Mesenchymal stem cell (in vitro differentiated cells and primary cell): Measurements from ENCODE around the gene HIVEP3.

Experiments used
- DNase-seq: peaks from one replicate; pipeline ENCODE4 v3.0.0-alpha.2; 2013
- H2AFZ ChIP-seq: one replicate; pipeline ENCODE4 v1.6.1; 2013; ENCODE audit warnings: low read depth, mild to moderate bottlenecking, control low read depth, inconsistent platforms, low read length, moderate library complexity
- H2AK5ac ChIP-seq: 2 replicates; pipeline ENCODE4 v1.6.1; 2013; ENCODE audit warnings: low read length, moderate library complexity, mild to moderate bottlenecking, inconsistent platforms; ENCODE audit not compliant: severe bottlenecking
- H2BK120ac ChIP-seq: one replicate; pipeline ENCODE4 v1.6.1; 2013; ENCODE audit warnings: low read depth, mild to moderate bottlenecking, inconsistent platforms, low read length, moderate library complexity
- H2BK12ac ChIP-seq, 2 experiments: one replicate each; pipeline ENCODE4 v1.6.1; 2013; ENCODE audit warnings: inconsistent platforms in 2 of 2, low read length in 2 of 2, mild to moderate bottlenecking in 2 of 2, moderate library complexity in 2 of 2, control low read depth in 1 of 2
- H2BK15ac ChIP-seq: one replicate; pipeline ENCODE4 v1.6.1; 2013; ENCODE audit warnings: mild to moderate bottlenecking, low read depth, inconsistent platforms; ENCODE audit not compliant: poor library complexity, severe bottlenecking
- H2BK5ac ChIP-seq: 2 replicates; pipeline ENCODE4 v1.6.1; 2013; ENCODE audit warnings: low read depth, mild to moderate bottlenecking, low read length, control low read depth, inconsistent platforms; ENCODE audit not compliant: poor library complexity, severe bottlenecking
- H3K14ac ChIP-seq, 2 experiments: one replicate each; pipeline ENCODE4 v1.6.1; 2013; ENCODE audit warnings: inconsistent platforms in 2 of 2, low read length in 2 of 2, control low read depth in 1 of 2, mild to moderate bottlenecking in 1 of 2, moderate library complexity in 1 of 2
- H3K18ac ChIP-seq, 2 experiments: one replicate each; pipeline ENCODE4 v1.6.1; 2013; ENCODE audit warnings: inconsistent platforms in 2 of 2, low read length in 2 of 2, control low read depth in 1 of 2, low read depth in 1 of 2, mild to moderate bottlenecking in 1 of 2
- H3K23ac ChIP-seq, 2 experiments: one replicate each; pipeline ENCODE4 v1.6.1; 2013; ENCODE audit warnings: inconsistent platforms in 2 of 2, low read length in 2 of 2, mild to moderate bottlenecking in 2 of 2, moderate library complexity in 2 of 2, control low read depth in 1 of 2
- H3K27ac ChIP-seq: 2 replicates; pipeline ENCODE4 v1.5.1; 2013; ENCODE audit warnings: mild to moderate bottlenecking, moderate library complexity, low read length, control low read depth, inconsistent platforms; ENCODE audit not compliant: poor library complexity, severe bottlenecking
- H3K27me3 ChIP-seq, 2 experiments: 2 replicates each; pipeline versions ENCODE4 v1.6.1 to v1.7.0; 2013; ENCODE audit warnings: low read length in 2 of 2, mild to moderate bottlenecking in 2 of 2, moderate library complexity in 2 of 2, control low read depth in 1 of 2, inconsistent platforms in 1 of 2; ENCODE audit not compliant: control insufficient read depth in 1 of 2, insufficient read depth in 1 of 2
- H3K36me3 ChIP-seq, 2 experiments: 2 replicates each; pipeline versions ENCODE4 v1.6.1 to v1.7.0; 2013; ENCODE audit warnings: low read length in 2 of 2, control low read depth in 1 of 2, inconsistent platforms in 1 of 2, low read depth in 1 of 2, mild to moderate bottlenecking in 1 of 2; ENCODE audit not compliant: insufficient read depth in 2 of 2, control insufficient read depth in 1 of 2
- H3K4ac ChIP-seq, 2 experiments: one replicate each; pipeline ENCODE4 v1.6.1; 2013; ENCODE audit warnings: inconsistent platforms in 2 of 2, low read length in 2 of 2, mild to moderate bottlenecking in 2 of 2, moderate library complexity in 2 of 2, control low read depth in 1 of 2, low read depth in 1 of 2
- H3K4me1 ChIP-seq: 2 replicates; pipeline ENCODE4 v1.6.1; 2013; ENCODE audit warnings: low read depth, low read length, control low read depth; ENCODE audit not compliant: control insufficient read depth, insufficient read depth
- H3K4me2 ChIP-seq: 2 replicates; pipeline ENCODE4 v1.6.1; 2013; ENCODE audit warnings: low read length, mild to moderate bottlenecking, inconsistent platforms; ENCODE audit not compliant: poor library complexity, severe bottlenecking
- H3K4me3 ChIP-seq, 2 experiments: 2 replicates each; pipeline versions ENCODE4 v1.5.1 to v1.7.0; 2013; ENCODE audit warnings: low read length in 2 of 2, mild to moderate bottlenecking in 2 of 2, control low read depth in 1 of 2, low read depth in 1 of 2; ENCODE audit not compliant: insufficient read depth in 1 of 2
- H3K79me1 ChIP-seq: replicated peaks from 2 replicates; pipeline ENCODE4 v1.6.1; 2013; ENCODE audit warnings: mild to moderate bottlenecking, control low read depth, low read length, inconsistent platforms; ENCODE audit not compliant: poor library complexity, severe bottlenecking
- H3K9ac ChIP-seq: 2 replicates; pipeline ENCODE4 v1.7.0; 2013; ENCODE audit warnings: mild to moderate bottlenecking, low read length, moderate library complexity
- H3K9me3 ChIP-seq: 2 replicates; pipeline ENCODE4 v1.7.0; 2013; ENCODE audit warnings: mild to moderate bottlenecking, low read length; ENCODE audit not compliant: control insufficient read depth
- H4K8ac ChIP-seq: one replicate; pipeline ENCODE4 v1.6.1; 2013; ENCODE audit warnings: inconsistent platforms, mild to moderate bottlenecking, low read length, moderate library complexity
- H4K91ac ChIP-seq: one replicate; pipeline ENCODE4 v1.6.1; 2013; ENCODE audit warnings: mild to moderate bottlenecking, low read length, inconsistent platforms
- WGBS: methylation state at CpG from one replicate; pipeline ENCODE4 v1.1.7; 2013; ENCODE audit warnings: mixed read lengths; 5-methylcytosine and 5-hydroxymethylcytosine counted together

HIVEP3 gene

GRCh38 chr1:41758904-41759548, 159.7 kb downstream of the HIVEP3 start:
- no peak overlapping the region for H2BK15ac ChIP-seq
- no peaks in the 10 kb centered on the region for H3K36me3 ChIP-seq
- H3K4me2 ChIP-seq, result no peak overlapping the region
- no peak overlapping the region for H4K91ac ChIP-seq
- no peak overlapping the region for H3K4ac ChIP-seq
- no peak overlapping the region for H3K4me3 ChIP-seq
- H3K4me1 ChIP-seq, result peaks cover 4% of the 10 kb centered on the region
- no peak overlapping the region for H2BK5ac ChIP-seq
- no peak overlapping the region for H4K8ac ChIP-seq
- no peak overlapping the region for H3K18ac ChIP-seq
- H2AFZ ChIP-seq, result no peak overlapping the region
- H3K9me3 ChIP-seq, result no peaks in the 10 kb centered on the region
- peak; percentile 75 for DNase-seq
- H3K23ac ChIP-seq, result no peak overlapping the region
- no peak overlapping the region for H3K9ac ChIP-seq
- no peak overlapping the region for H3K27ac ChIP-seq
- H3K14ac ChIP-seq, result no peak overlapping the region
- H3K79me1 ChIP-seq, result peaks cover 8% of the 10 kb centered on the region
- no peak overlapping the region for H2BK120ac ChIP-seq
- 85% methylated on average over 2 of the region's 3 CpGs for WGBS
- no peak overlapping the region for H2BK12ac ChIP-seq
- no peak overlapping the region for H2AK5ac ChIP-seq
- H3K27me3 ChIP-seq, result peaks cover 0 to 8% of the 10 kb centered on the region in 2 experiments

- H3K36me3 ChIP-seq, result no peaks in the 10 kb centered on the region
- DNase-seq, result peak; percentile 19
- H2BK5ac ChIP-seq, result no peak overlapping the region
- no peak overlapping the region for H4K8ac ChIP-seq
- H4K91ac ChIP-seq, result no peak overlapping the region
- H3K4me1 ChIP-seq, result peaks cover 8% of the 10 kb centered on the region
- no peak overlapping the region for H2AFZ ChIP-seq
- WGBS, result 83% methylated on average over 2 of the region's 2 CpGs
- H3K27ac ChIP-seq, result no peak overlapping the region
- peaks cover 10% of the 10 kb centered on the region for H3K79me1 ChIP-seq
- H3K9ac ChIP-seq, result no peak overlapping the region
- H2BK120ac ChIP-seq, result no peak overlapping the region
- no peak overlapping the region for H2BK12ac ChIP-seq
- no peak overlapping the region for H3K4me2 ChIP-seq
- H2BK15ac ChIP-seq, result no peak overlapping the region
- no peaks in the 10 kb centered on the region for H3K9me3 ChIP-seq
- no peak overlapping the region for H3K18ac ChIP-seq
- peaks cover 0 to 7% of the 10 kb centered on the region in 2 experiments for H3K27me3 ChIP-seq
- H2AK5ac ChIP-seq, result no peak overlapping the region
- H3K4me3 ChIP-seq, result no peak overlapping the region
- H3K4ac ChIP-seq, result no peak overlapping the region
- H3K23ac ChIP-seq, result no peak overlapping the region
- no peak overlapping the region for H3K14ac ChIP-seq
These were observed 160.2 kb downstream of the HIVEP3 start for GRCh38 chr1:41758500-41758899.

GRCh38 chr1:41754540-41754939, 164.2 kb downstream of the HIVEP3 start:
- Histone ChIP-seq H2BK15ac (no peak overlapping the region), H3K4me2 (no peak overlapping the region), H3K14ac (no peak overlapping the region), H2BK12ac (no peak overlapping the region), H2BK120ac (no peak overlapping the region), H2AFZ (no peak overlapping the region), H3K27me3 (no peaks in the 10 kb centered on the region), H3K4me3 (no peak overlapping the region), H3K23ac (no peak overlapping the region), H3K79me1 (peaks cover 4% of the 10 kb centered on the region), H4K8ac (no peak overlapping the region), H3K27ac (no peak overlapping the region), H3K18ac (no peak overlapping the region), H3K4me1 (peaks cover 26% of the 10 kb centered on the region), H3K36me3 (no peaks in the 10 kb centered on the region), H3K9me3 (no peaks in the 10 kb centered on the region), H3K9ac (no peak overlapping the region), H3K4ac (no peak overlapping the region), H2AK5ac (no peak overlapping the region), H2BK5ac (no peak overlapping the region), H4K91ac (no peak overlapping the region)
- no peak for DNase-seq
- WGBS, result 90% methylated on average over 5 of the region's 6 CpGs

- H3K36me3 ChIP-seq, result no peaks in the 10 kb centered on the region
- peak overlapping the region; percentile 33 for H3K27ac ChIP-seq
- peaks cover 8% of the 10 kb centered on the region for H3K79me1 ChIP-seq
- H2AFZ ChIP-seq, result no peak overlapping the region
- H2BK12ac ChIP-seq, result peak overlapping the region in 1 of 2 experiments; percentile 7
- H3K27me3 ChIP-seq, result peaks cover 0 to 9% of the 10 kb centered on the region in 2 experiments
- H2BK15ac ChIP-seq, result no peak overlapping the region
- H3K4me3 ChIP-seq, result no peak overlapping the region
- WGBS, result 95% methylated on average over 7 of the region's 9 CpGs
- no peak overlapping the region for H3K4ac ChIP-seq
- H3K4me2 ChIP-seq, result peak overlapping the region; percentile 8
- no peak overlapping the region for H3K14ac ChIP-seq
- H3K9me3 ChIP-seq, result no peaks in the 10 kb centered on the region
- no peak overlapping the region for H3K9ac ChIP-seq
- H4K91ac ChIP-seq, result no peak overlapping the region
- no peak overlapping the region for H4K8ac ChIP-seq
- no peak for DNase-seq
- no peak overlapping the region for H2BK5ac ChIP-seq
- no peak overlapping the region for H3K23ac ChIP-seq
- peak overlapping the region; percentile 76 for H2AK5ac ChIP-seq
- H2BK120ac ChIP-seq, result no peak overlapping the region
- H3K4me1 ChIP-seq, result peaks cover 28% of the 10 kb centered on the region
- H3K18ac ChIP-seq, result no peak overlapping the region
These were observed 166.1 kb downstream of the HIVEP3 start for GRCh38 chr1:41752514-41753170.
